NCI-H2081 (cell line): ENCODE results near the gene SEBOX.

Experiments
- DNase-seq, 2 experiments: peaks; one replicate each; lab custom pipeline; 2025; lab: John Stamatoyannopoulos, UW

The SEBOX gene

GRCh38 chr17:28368915-28369683 is 4.1 kb upstream of the SEBOX start:
- DNase-seq, result no peak

- no peak for DNase-seq
Observed at GRCh38 chr17:28368306-28368831, 3.4 kb upstream of the SEBOX start.

- no peak for DNase-seq
Observed at GRCh38 chr17:28367641-28368305, 2.8 kb upstream of the SEBOX start.

GRCh38 chr17:28366605-28367004 is 1.6 kb upstream of the SEBOX start:
- no peak for DNase-seq

GRCh38 chr17:28365487-28365886 is 488 bp upstream of the SEBOX start:
- no peak for DNase-seq

- no peak for DNase-seq
Observed at GRCh38 chr17:28363776-28364650, 986 bp downstream of the SEBOX start.

GRCh38 chr17:28363186-28363585 is 1.8 kb downstream of the SEBOX start:
- DNase-seq, result no peak

- no peak for DNase-seq
Observed at GRCh38 chr17:28357901-28358197, 7.2 kb downstream of the SEBOX start.

GRCh38 chr17:28357061-28357900 is 7.7 kb downstream of the SEBOX start, which contains the start of gene POLDIP2:
Gene POLDIP2 (minus strand): TSS chr17:28357527. CDS start chr17:28357448, 79 bp downstream.
- DNase-seq, result peak; percentile 80 to 90

GRCh38 chr17:28350271-28350670 is 14.7 kb downstream of the SEBOX start:
- no peak for DNase-seq

GRCh38 chr17:28348979-28349378 is 16.0 kb downstream of the SEBOX start:
- no peak for DNase-seq

- no peak for DNase-seq
Observed at GRCh38 chr17:28347261-28347891, 17.6 kb downstream of the SEBOX start.

- no peak for DNase-seq
Observed at GRCh38 chr17:28346746-28347246, 18.2 kb downstream of the SEBOX start.

GRCh38 chr17:28346199-28346580 is 18.8 kb downstream of the SEBOX start:
- no peak for DNase-seq

GRCh38 chr17:28345419-28346198 is 19.4 kb downstream of the SEBOX start:
- no peak for DNase-seq

- no peak for DNase-seq
Observed at GRCh38 chr17:28344435-28344901, 20.5 kb downstream of the SEBOX start.

GRCh38 chr17:28344011-28344410 is 21.0 kb downstream of the SEBOX start:
- no peak for DNase-seq

GRCh38 chr17:28343491-28343932 is 21.5 kb downstream of the SEBOX start:
- no peak for DNase-seq

- DNase-seq, result no peak
Observed at GRCh38 chr17:28342313-28342712, 22.7 kb downstream of the SEBOX start.

- no peak for DNase-seq
Observed at GRCh38 chr17:28341516-28341915, 23.5 kb downstream of the SEBOX start.
